Measurements from ENCODE around the gene INPP5J. TPM values are rescaled to one million over a fixed set of nuclear protein-coding genes. Genes with fewer than 3 reads are reported as not detected.

Gene INPP5J
- total RNA-seq, 1 experiment from 2014 or later: 6.2 TPM

GRCh38 chr22:31141551-31141950 is 18.8 kb downstream of the INPP5J start:
- POLR2A ChIA-PET: interaction anchor here (0.5 to 2.6 kb wide), 2 partner anchors 14 kb away, joined by 3 to 16 read pairs; no protein-coding TSS in a partner anchor
- DNase-seq (ENCODE audit: low spot score) (no peak), ATAC-seq (no peak)
- CTCF ChIA-PET: interaction anchor here (2.3 to 7.3 kb wide), 4 partner anchors 33 to 60 kb away, joined by 15 to 73 read pairs (median 28); partner anchors contain the start of genes SELENOM and SMTN
- Mint-ChIP-seq H3K4me1 (peaks cover 22% of the 10 kb centered on the region), H3K27me3 (ENCODE audit: low read depth) (peaks cover 12% of the 10 kb centered on the region), H3K27ac (peak overlapping the region; percentile 70; the same call in 1 of the 2 replicates), H3K36me3 (0 out of 2 replicates have a peak, but pooled peaks cover 4% of the 10 kb centered on the region), H3K9me3 (peaks cover 14% of the 10 kb centered on the region), H3K4me3 (no peak overlapping the region)
- TF ChIP-seq NFATC4 (CRISPR knock-in tag; IDR thresholded peaks at IDR 0.05) (no peak), CREB1 (CRISPR knock-in tag; IDR thresholded peaks at IDR 0.05) (no peak), ESRRA (CRISPR knock-in tag; IDR thresholded peaks at IDR 0.05; ENCODE audit: borderline replicate concordance) (no peak), ZNF121 (CRISPR knock-in tag; IDR thresholded peaks at IDR 0.05) (no peak), GTF2I (CRISPR knock-in tag; conservative IDR thresholded peaks at IDR 0.05) (no peak), ERG (CRISPR knock-in tag; IDR thresholded peaks at IDR 0.05) (no peak), ZBTB43 (CRISPR knock-in tag; IDR thresholded peaks at IDR 0.05) (no peak), SMAD4 (CRISPR knock-in tag; IDR thresholded peaks at IDR 0.05) (no peak), ATF6 (CRISPR knock-in tag; IDR thresholded peaks at IDR 0.05) (no peak), ZNF396 (CRISPR knock-in tag; IDR thresholded peaks at IDR 0.05; ENCODE audit: borderline replicate concordance) (no peak), HMGA2 (CRISPR knock-in tag; IDR thresholded peaks at IDR 0.05) (no peak), ZNF532 (CRISPR knock-in tag; IDR thresholded peaks at IDR 0.05; ENCODE audit: borderline replicate concordance) (no peak), NFE2L1 (CRISPR knock-in tag; IDR thresholded peaks at IDR 0.05) (no peak), PRDM15 (CRISPR knock-in tag; IDR thresholded peaks at IDR 0.05) (no peak), TEAD4 (CRISPR knock-in tag; IDR thresholded peaks at IDR 0.05) (no peak), PREB (CRISPR knock-in tag; IDR thresholded peaks at IDR 0.05; ENCODE audit: borderline replicate concordance) (no peak), SOX15 (CRISPR knock-in tag; IDR thresholded peaks at IDR 0.05) (no peak), TCF7 (CRISPR knock-in tag; IDR thresholded peaks at IDR 0.05; ENCODE audit: low read depth) (no peak), NR1H2 (CRISPR knock-in tag; IDR thresholded peaks at IDR 0.05) (no peak)

Data from WTC11 (cell line).